Tibial nerve (tissue), 4 donors: ENCODE results near the gene UGT1A6.

Source experiments
- EP300 ChIP-seq, 2 donors: sonication (generic); formaldehyde crosslinking; IDR thresholded peaks; one replicate each; pipeline ENCODE4 v1.6.1; 2017; ENCODE audit warnings: antibody characterized with exemption in 2 of 2, mild to moderate bottlenecking in 1 of 2
- POLR2A ChIP-seq, 2 donors: fragments of 450-650 bp; IDR thresholded peaks; one replicate each; pipeline ENCODE4 v1.6.1; 2017; ENCODE audit warnings: antibody characterized with exemption in 2 of 2, mild to moderate bottlenecking in 2 of 2, moderate library complexity in 2 of 2
- TF ChIP-seq, protein P1 (sequence below), 5 experiments: fragments of 200-600 bp in 3 of 5; fragments of 450-650 bp in 2 of 5; sonication (generic) in 3 of 5; IDR thresholded peaks; one replicate each; pipeline ENCODE4 v1.5.1; 2016 to 2019; ENCODE audit warnings: antibody characterized with exemption in 5 of 5, mild to moderate bottlenecking in 3 of 5, moderate library complexity in 2 of 5

DNA sequence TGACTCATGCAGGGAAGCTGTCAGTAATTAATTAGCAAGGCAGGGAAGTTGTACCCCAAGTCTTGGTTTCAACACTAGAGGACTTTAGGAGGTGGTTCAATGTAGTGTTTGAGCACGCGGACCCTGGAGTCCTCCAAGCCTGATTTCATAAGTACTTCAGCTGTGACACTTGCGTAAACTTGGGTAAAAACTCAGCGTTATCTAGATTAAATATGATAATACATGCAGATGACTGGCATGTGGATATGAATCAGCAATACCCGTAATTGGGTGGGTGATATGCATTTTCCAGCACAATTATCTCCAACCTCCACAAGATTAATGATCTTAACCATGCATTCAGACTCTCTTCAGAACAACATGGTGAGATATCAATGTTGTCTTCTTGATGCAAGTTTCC lies 5.8 kb upstream of the UGT1A6 start:
- TF ChIP-seq, protein P1, sequence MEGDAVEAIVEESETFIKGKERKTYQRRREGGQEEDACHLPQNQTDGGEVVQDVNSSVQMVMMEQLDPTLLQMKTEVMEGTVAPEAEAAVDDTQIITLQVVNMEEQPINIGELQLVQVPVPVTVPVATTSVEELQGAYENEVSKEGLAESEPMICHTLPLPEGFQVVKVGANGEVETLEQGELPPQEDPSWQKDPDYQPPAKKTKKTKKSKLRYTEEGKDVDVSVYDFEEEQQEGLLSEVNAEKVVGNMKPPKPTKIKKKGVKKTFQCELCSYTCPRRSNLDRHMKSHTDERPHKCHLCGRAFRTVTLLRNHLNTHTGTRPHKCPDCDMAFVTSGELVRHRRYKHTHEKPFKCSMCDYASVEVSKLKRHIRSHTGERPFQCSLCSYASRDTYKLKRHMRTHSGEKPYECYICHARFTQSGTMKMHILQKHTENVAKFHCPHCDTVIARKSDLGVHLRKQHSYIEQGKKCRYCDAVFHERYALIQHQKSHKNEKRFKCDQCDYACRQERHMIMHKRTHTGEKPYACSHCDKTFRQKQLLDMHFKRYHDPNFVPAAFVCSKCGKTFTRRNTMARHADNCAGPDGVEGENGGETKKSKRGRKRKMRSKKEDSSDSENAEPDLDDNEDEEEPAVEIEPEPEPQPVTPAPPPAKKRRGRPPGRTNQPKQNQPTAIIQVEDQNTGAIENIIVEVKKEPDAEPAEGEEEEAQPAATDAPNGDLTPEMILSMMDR (IDR thresholded peaks at IDR 0.05), result no peak
- TF ChIP-seq POLR2A (IDR thresholded peaks at IDR 0.05) (no peak), EP300 (IDR thresholded peaks at IDR 0.05) (no peak)
